ENCODE results near the gene INPP5E. TPM values are rescaled to one million over a fixed set of nuclear protein-coding genes. Genes with fewer than 3 reads are reported as not detected.

INPP5E gene
- total RNA-seq, 4 donors from 2014 or later, result 6.7 to 19.7 (median 11.2) TPM

- TF ChIP-seq CTCF (IDR thresholded peaks at IDR 0.05) (peak in 1 of 4 experiments; percentile 28), POLR2A (IDR thresholded peaks at IDR 0.05) (peak; percentile 80 to 94)
- DNase-seq, result peak; percentile 99 to 100
- intact Hi-C loops (cut with DNase I; ENCODE audit: low total_unique reads), result loop anchor here (10.0 kb wide), 1 partner anchor 62 kb away; the partner anchor contains the start of gene NOTCH1
- no peaks in the 10 kb centered on the region for H3K27me3 ChIP-seq
- H3K4me3 ChIP-seq, result peak within 1 kb of the TSS; percentile 50 to 58
- no peaks in the 10 kb centered on the region for H3K36me3 ChIP-seq
- peaks cover 7 to 16% of the 10 kb centered on the region in 2 donors for H3K4me1 ChIP-seq
- H3K9me3 ChIP-seq, result no peaks in the 10 kb centered on the region
- peak within 1 kb of the TSS; percentile 99 for H3K27ac ChIP-seq
These were observed 43.3 kb upstream of the INPP5E start, which contains the start of gene SEC16A for GRCh38 chr9:136482793-136483588. TSS of gene SEC16A (minus strand) at chr9:136483040. CDS start at chr9:136477615, 5,425 bp downstream.

- Histone ChIP-seq H3K36me3 (no peaks in the 10 kb centered on the region), H3K9me3 (no peaks in the 10 kb centered on the region), H3K4me1 (peaks cover 7 to 16% of the 10 kb centered on the region in 2 donors), H3K4me3 (peak overlapping the region; percentile 50 to 58), H3K27ac (peak overlapping the region; percentile 99), H3K27me3 (no peaks in the 10 kb centered on the region)
- no peak for DNase-seq
- intact Hi-C loops (cut with DNase I; ENCODE audit: low total_unique reads), result loop anchor here (10.0 kb wide), 1 partner anchor 63 kb away; the partner anchor contains the start of gene NOTCH1
- TF ChIP-seq POLR2A (IDR thresholded peaks at IDR 0.05), result no peak
- TF ChIP-seq CTCF (IDR thresholded peaks at IDR 0.05), result no peak
These were observed 42.6 kb upstream of the INPP5E start for GRCh38 chr9:136482046-136482792.

- TF ChIP-seq CTCF (IDR thresholded peaks at IDR 0.05) (no peak), POLR2A (IDR thresholded peaks at IDR 0.05) (no peak)
- no peak for DNase-seq
- H3K9me3 ChIP-seq, result no peaks in the 10 kb centered on the region
- H3K4me3 ChIP-seq, result peak overlapping the region; percentile 50 to 58
- intact Hi-C loops (cut with DNase I; ENCODE audit: low total_unique reads), result loop anchor here (10.0 kb wide), 1 partner anchor 63 kb away; the partner anchor contains the start of gene NOTCH1
- no peaks in the 10 kb centered on the region for H3K27me3 ChIP-seq
- no peak overlapping the region for H3K27ac ChIP-seq
- H3K36me3 ChIP-seq, result no peaks in the 10 kb centered on the region
- H3K4me1 ChIP-seq, result peaks cover 7 to 16% of the 10 kb centered on the region in 2 donors
These were observed 41.9 kb upstream of the INPP5E start for GRCh38 chr9:136481558-136481957.

- peaks cover 3 to 4% of the 10 kb centered on the region in 2 donors for H3K4me1 ChIP-seq
- H3K36me3 ChIP-seq, result no peaks in the 10 kb centered on the region
- TF ChIP-seq CTCF (IDR thresholded peaks at IDR 0.05) (no peak), POLR2A (IDR thresholded peaks at IDR 0.05) (no peak)
- H3K27ac ChIP-seq, result no peak overlapping the region
- DNase-seq, result no peak
- H3K4me3 ChIP-seq, result no peak overlapping the region
- no peaks in the 10 kb centered on the region for H3K9me3 ChIP-seq
- H3K27me3 ChIP-seq, result no peaks in the 10 kb centered on the region
- intact Hi-C loops (cut with DNase I; ENCODE audit: low total_unique reads), result no loop called here
These were observed 36.9 kb upstream of the INPP5E start for GRCh38 chr9:136476369-136477150.

All from uterus (tissue), 4 donors.